Measurements from ENCODE around the gene RAD21L1.

- TF ChIP-seq CTCF (IDR thresholded peaks at IDR 0.05) (no peak), POLR2A (IDR thresholded peaks at IDR 0.05) (no peak), EP300 (IDR thresholded peaks at IDR 0.05) (no peak)
Observed at GRCh38 chr20:1178623-1179022, 47.2 kb upstream of the RAD21L1 start.
